SK-N-SH (cell line): ENCODE data around the gene TREM2. TPM values are rescaled to one million over a fixed set of nuclear protein-coding genes. Genes with fewer than 3 reads are reported as not detected.

Experiments used
- CTCF ChIA-PET: fragments of 300-600, 350-600 bp; formaldehyde crosslinking; extraction: SDS; loops from one replicate; lab custom pipeline; 2021; lab: Yijun Ruan, JAX
- POLR2A ChIA-PET: fragments of 350-600 bp; sonication (Branson Sonifier 250); formaldehyde crosslinking; extraction: SDS; loops from one replicate; lab custom pipeline; 2020; ENCODE audit warnings: antibody characterized with exemption, inconsistent platforms; lab: Yijun Ruan, JAX
- DNase-seq: peaks from one replicate; pipeline ENCODE4 v3.0.0; 2012
- H2AFZ ChIP-seq: fragments of 200-600 bp; sonication (generic); 2 replicates; pipeline ENCODE4 v1.8.1; 2016; ENCODE audit warnings: antibody characterized with exemption, mild to moderate bottlenecking, low read depth
- H3F3A ChIP-seq: fragments of 200-600 bp; sonication (generic); replicated peaks from 2 replicates; pipeline ENCODE3; 2016; ENCODE audit warnings: antibody characterized with exemption, mild to moderate bottlenecking; ENCODE audit not compliant: insufficient read depth
- H3K27ac ChIP-seq, 2 experiments: fragments of 200-500 bp in 1 of 2; fragments of 200-600 bp in 1 of 2; sonication (Bioruptor generic) in 1 of 2; sonication (generic), shearing (Covaris generic) in 1 of 2; 2 replicates each; pipeline versions ENCODE4 v1.5.1 to v1.6.1; 2014 to 2016; ENCODE audit warnings: low read depth in 2 of 2, inconsistent platforms in 1 of 2, low read length in 1 of 2, mild to moderate bottlenecking in 1 of 2, mixed read lengths in 1 of 2
- H3K27me3 ChIP-seq: fragments of 200-600 bp; sonication (generic), shearing (Covaris generic); 2 replicates; pipeline ENCODE4 v1.6.1; 2016; ENCODE audit warnings: mixed run types; ENCODE audit not compliant: insufficient read depth
- H3K36me3 ChIP-seq, 2 experiments: fragments of 200-500 bp in 1 of 2; fragments of 200-600 bp in 1 of 2; sonication (Bioruptor generic) in 1 of 2; sonication (generic) in 1 of 2; replicated peaks in 1 of 2; 2 replicates each; pipeline versions ENCODE3 to v1.5.1; 2014 to 2016; ENCODE audit warnings: low read length in 1 of 2, mild to moderate bottlenecking in 1 of 2; ENCODE audit not compliant: insufficient read depth in 2 of 2, control insufficient read depth in 1 of 2
- H3K4me1 ChIP-seq, 2 experiments: fragments of 200-500 bp in 1 of 2; fragments of 200-600 bp in 1 of 2; sonication (Bioruptor generic) in 1 of 2; sonication (generic), shearing (Covaris generic) in 1 of 2; 2 replicates each; pipeline versions ENCODE4 v1.5.1 to v1.6.1; 2014 to 2016; ENCODE audit warnings: low read depth in 1 of 2, low read length in 1 of 2, mixed run types in 1 of 2; ENCODE audit not compliant: insufficient read depth in 2 of 2, control insufficient read depth in 1 of 2
- H3K4me2 ChIP-seq: fragments of 200-600 bp; sonication (generic), shearing (Covaris generic); 2 replicates; pipeline ENCODE4 v1.6.1; 2017; ENCODE audit warnings: mixed run types
- H3K4me3 ChIP-seq, 2 experiments: fragments of 200-500 bp in 1 of 2; fragments of 200-600 bp in 1 of 2; sonication (Bioruptor generic) in 1 of 2; sonication (generic), shearing (Covaris generic) in 1 of 2; 2 replicates each; pipeline versions ENCODE4 v1.5.1 to v1.8.1; 2014 to 2016; ENCODE audit warnings: low read depth in 2 of 2, inconsistent platforms in 1 of 2, low read length in 1 of 2, mild to moderate bottlenecking in 1 of 2, mixed read lengths in 1 of 2, moderate library complexity in 1 of 2
- H3K79me2 ChIP-seq: fragments of 200-600 bp; sonication (generic); 2 replicates; pipeline ENCODE4 v1.8.1; 2017; ENCODE audit warnings: mild to moderate bottlenecking; ENCODE audit not compliant: insufficient read depth
- H3K9ac ChIP-seq: fragments of 200-600 bp; sonication (generic); 2 replicates; pipeline ENCODE4 v1.6.1; 2017; ENCODE audit warnings: mixed run types
- H3K9me2 ChIP-seq: fragments of 200-600 bp; sonication (generic); 2 replicates; pipeline ENCODE4 v1.6.1; 2017; ENCODE audit warnings: mixed run types
- H3K9me3 ChIP-seq: fragments of 200-600 bp; sonication (generic); 2 replicates; pipeline ENCODE4 v1.6.1; 2017; ENCODE audit warnings: mixed run types, mild to moderate bottlenecking, moderate library complexity
- H4K20me1 ChIP-seq: fragments of 200-600 bp; sonication (generic); 2 replicates; pipeline ENCODE4 v1.6.1; 2017; ENCODE audit warnings: mild to moderate bottlenecking, mixed run types; ENCODE audit not compliant: insufficient read depth
- CHD2 ChIP-seq: fragments of 150-350 bp; IDR thresholded peaks from 2 replicates; pipeline ENCODE4 v1.6.1; 2018; ENCODE audit warnings: low read length; ENCODE audit not compliant: partially characterized antibody
- CTCF ChIP-seq: fragments of 200-600 bp; sonication (generic); IDR thresholded peaks from 2 replicates; pipeline ENCODE4 v1.6.1; 2017; ENCODE audit warnings: antibody characterized with exemption, mild to moderate bottlenecking, moderate library complexity
- ELF1 ChIP-seq: IDR thresholded peaks from 2 replicates; pipeline ENCODE4 v1.4.0; 2012
- EP300 ChIP-seq, 2 experiments: IDR thresholded peaks; 2 replicates each; pipeline versions ENCODE4 v1.4.0 to v1.6.1; 2012; ENCODE audit warnings: borderline replicate concordance in 1 of 2, low read depth in 1 of 2, low read length in 1 of 2
- FOSL2 ChIP-seq: IDR thresholded peaks from 2 replicates; pipeline ENCODE4 v1.4.0; 2012; ENCODE audit warnings: low read depth, mild to moderate bottlenecking, moderate library complexity, borderline replicate concordance
- FOXJ3 ChIP-seq: sonication (generic); formaldehyde crosslinking; IDR thresholded peaks from 2 replicates; pipeline ENCODE4 v1.5.1; 2020; ENCODE audit warnings: mild to moderate bottlenecking, missing genetic modification reagents
- FOXM1 ChIP-seq: IDR thresholded peaks from 2 replicates; pipeline ENCODE4 v1.4.0; 2012; ENCODE audit warnings: low read depth, mild to moderate bottlenecking
- GABPA ChIP-seq: IDR thresholded peaks from 2 replicates; pipeline ENCODE4 v1.4.0; 2012; ENCODE audit warnings: low read depth, mild to moderate bottlenecking
- JUND ChIP-seq: IDR thresholded peaks from 2 replicates; pipeline ENCODE4 v1.4.0; 2012
- MEF2A ChIP-seq: IDR thresholded peaks from 2 replicates; pipeline ENCODE4 v1.4.0; 2012; ENCODE audit warnings: low read depth, borderline replicate concordance
- MXI1 ChIP-seq: IDR thresholded peaks from 2 replicates; pipeline ENCODE4 v1.6.1; 2012; ENCODE audit warnings: mild to moderate bottlenecking, low read depth, low read length, improper control_type of control experiment
- RCOR1 ChIP-seq: fragments of 150-350 bp; IDR thresholded peaks from 2 replicates; pipeline ENCODE4 v1.6.1; 2017; ENCODE audit warnings: antibody characterized with exemption, low read length
- REST ChIP-seq: IDR thresholded peaks from 2 replicates; pipeline ENCODE4 v1.6.1; 2012; ENCODE audit warnings: mild to moderate bottlenecking, low read depth, low read length, moderate library complexity
- RFX5 ChIP-seq: IDR thresholded peaks from 2 replicates; pipeline ENCODE4 v1.6.1; 2012; ENCODE audit warnings: mild to moderate bottlenecking, improper control_type of control experiment, low read length
- RXRA ChIP-seq: IDR thresholded peaks from 2 replicates; pipeline ENCODE4 v1.4.0; 2012; ENCODE audit warnings: low read depth, mild to moderate bottlenecking, borderline replicate concordance
- SIN3A ChIP-seq: IDR thresholded peaks from 2 replicates; pipeline ENCODE4 v1.6.1; 2012; ENCODE audit warnings: low read depth, mild to moderate bottlenecking, low read length, moderate library complexity, borderline replicate concordance
- TAF1 ChIP-seq: IDR thresholded peaks from 2 replicates; pipeline ENCODE4 v1.6.1; 2012; ENCODE audit warnings: low read depth, mild to moderate bottlenecking, low read length, moderate library complexity, borderline replicate concordance
- TCF12 ChIP-seq: IDR thresholded peaks from 2 replicates; pipeline ENCODE4 v1.4.0; 2012
- TEAD4 ChIP-seq: IDR thresholded peaks from 2 replicates; pipeline ENCODE4 v1.4.0; 2012; ENCODE audit warnings: mild to moderate bottlenecking, borderline replicate concordance; ENCODE audit not compliant: insufficient read depth
- USF2 ChIP-seq: fragments of 150-350 bp; IDR thresholded peaks from 2 replicates; pipeline ENCODE4 v1.6.1; 2017; ENCODE audit warnings: antibody characterized with exemption, low read length, low read depth, borderline replicate concordance
- YY1 ChIP-seq: IDR thresholded peaks from 2 replicates; pipeline ENCODE4 v1.4.0; 2012; ENCODE audit warnings: low read depth, mild to moderate bottlenecking
- WGBS: methylation state at CpG from one replicate; pipeline ENCODE4 v1.1.6; 2017; ENCODE audit warnings: low lambda C conversion rate; 5-methylcytosine and 5-hydroxymethylcytosine counted together
- polyA plus RNA-seq, 3 experiments: library from polyadenylated mRNA; depleted of rRNA; stranded (reverse); fragments of >200 nt; gene quantifications; 2 replicates each; pipeline ENCODE4 v1.2.3, GENCODE V29; 2012

The TREM2 gene
- polyA plus RNA-seq, 1 of the 3 experiments (the other 2 are of a cell fraction) = not detected

- no peaks in the 10 kb centered on the region for H3K79me2 ChIP-seq
- no peaks in the 10 kb centered on the region for H3K9me2 ChIP-seq
- CTCF ChIA-PET = interaction anchor here (0.7 to 0.8 kb wide), 2 partner anchors 8 to 160 kb away, joined by 3 read pairs; no protein-coding TSS in a partner anchor
- H3K4me1 ChIP-seq = no peaks in the 10 kb centered on the region
- H4K20me1 ChIP-seq = no peaks in the 10 kb centered on the region
- H3F3A ChIP-seq = no peaks in the 10 kb centered on the region
- 81% methylated on average over 1 of the region's 1 CpG for WGBS
- H3K27me3 ChIP-seq = no peaks in the 10 kb centered on the region
- no peaks in the 10 kb centered on the region for H3K9me3 ChIP-seq
- POLR2A ChIA-PET = no interaction called here
- H3K27ac ChIP-seq = no peak overlapping the region
- no peaks in the 10 kb centered on the region for H3K36me3 ChIP-seq
- H3K4me3 ChIP-seq = no peak overlapping the region
- no peak overlapping the region for H3K9ac ChIP-seq
- TF ChIP-seq ELF1 (no peak), YY1 (no peak), RXRA (no peak), MXI1 (no peak), USF2 (no peak), RFX5 (no peak), CTCF (no peak), CHD2 (no peak), FOSL2 (no peak), TCF12 (no peak), FOXJ3 (CRISPR knock-in tag) (no peak)
- TF ChIP-seq, all 33 proteins: peak for 0
- DNase-seq = no peak
- H2AFZ ChIP-seq = no peak overlapping the region
- H3K4me2 ChIP-seq = no peak overlapping the region
Measured at GRCh38 chr6:41120058-41120457, 42.9 kb downstream of the TREM2 start.

GRCh38 chr6:41119508-41119907, 43.4 kb downstream of the TREM2 start:
- no peaks in the 10 kb centered on the region for H3K9me3 ChIP-seq
- H3F3A ChIP-seq = no peaks in the 10 kb centered on the region
- WGBS = 57% methylated on average over 1 of the region's 1 CpG
- no peaks in the 10 kb centered on the region for H3K27me3 ChIP-seq
- ChIA-PET POLR2A (no interaction called here), CTCF (no interaction called here)
- no peaks in the 10 kb centered on the region for H3K79me2 ChIP-seq
- no peak overlapping the region for H3K9ac ChIP-seq
- H3K36me3 ChIP-seq = no peaks in the 10 kb centered on the region
- no peak overlapping the region for H2AFZ ChIP-seq
- H3K9me2 ChIP-seq = no peaks in the 10 kb centered on the region
- no peaks in the 10 kb centered on the region for H4K20me1 ChIP-seq
- H3K27ac ChIP-seq = no peak overlapping the region
- H3K4me1 ChIP-seq = no peaks in the 10 kb centered on the region
- no peak overlapping the region for H3K4me2 ChIP-seq
- H3K4me3 ChIP-seq = no peak overlapping the region
- no peak for DNase-seq
- TF ChIP-seq MEF2A (no peak), RCOR1 (no peak), ELF1 (no peak), EP300 (IDR thresholded peaks at IDR 0.05; ENCODE audit: borderline replicate concordance in 1 of 2, low read depth in 1 of 2, low read length in 1 of 2) (no peak), TCF12 (no peak), FOSL2 (no peak), FOXJ3 (CRISPR knock-in tag) (no peak), FOXM1 (no peak), JUND (no peak), SIN3A (no peak), MXI1 (no peak), TEAD4 (no peak), REST (no peak), TAF1 (no peak), GABPA (no peak), USF2 (no peak)
